ENCODE results near the gene CFAP61.

CFAP61 gene

GRCh38 chr20:20338133-20338730 lies 285.9 kb downstream of the CFAP61 start:
- H4K20me1 ChIP-seq (ENCODE audit: insufficient read depth, low read length): no peaks in the 10 kb centered on the region
- H3K4me2 ChIP-seq (ENCODE audit: low read length): no peak overlapping the region
- peaks cover 5% of the 10 kb centered on the region for H3K36me3 ChIP-seq (replicated peaks; ENCODE audit: low read depth, low read length)
- no peaks in the 10 kb centered on the region for H3K79me2 ChIP-seq (ENCODE audit: low read length)
- H2AFZ ChIP-seq (ENCODE audit: low read depth, low read length): no peak overlapping the region
- H3K27ac ChIP-seq (ENCODE audit: low read length): no peak overlapping the region
- peaks cover 7% of the 10 kb centered on the region; the same call in 1 of the 2 replicates for H3K9me3 ChIP-seq (ENCODE audit: insufficient read depth, low read length)
- no peak overlapping the region for H3K9ac ChIP-seq (ENCODE audit: low read length)
- peaks cover 18% of the 10 kb centered on the region for H3K4me1 ChIP-seq (ENCODE audit: low read length)
- peaks cover 11% of the 10 kb centered on the region for H3K27me3 ChIP-seq (ENCODE audit: low read depth, low read length)
- no peak for TF ChIP-seq CTCF (IDR thresholded peaks at IDR 0.05; ENCODE audit: low read depth, low read length)
- TF ChIP-seq EZH2phosphoT487 (IDR thresholded peaks at IDR 0.05; ENCODE audit: low read depth): no peak
- H3K4me3 ChIP-seq (ENCODE audit: low read length): no peak overlapping the region

- H3K36me3 ChIP-seq (replicated peaks; ENCODE audit: low read depth, low read length): peaks cover 2% of the 10 kb centered on the region
- no peaks in the 10 kb centered on the region for H4K20me1 ChIP-seq (ENCODE audit: insufficient read depth, low read length)
- H3K9ac ChIP-seq (ENCODE audit: low read length): no peak overlapping the region
- H3K79me2 ChIP-seq (ENCODE audit: low read length): no peaks in the 10 kb centered on the region
- H3K27me3 ChIP-seq (ENCODE audit: low read depth, low read length): peaks cover 8% of the 10 kb centered on the region
- H3K4me2 ChIP-seq (ENCODE audit: low read length): no peak overlapping the region
- peaks cover 4% of the 10 kb centered on the region; the same call in 1 of the 2 replicates for H3K9me3 ChIP-seq (ENCODE audit: insufficient read depth, low read length)
- H3K27ac ChIP-seq (ENCODE audit: low read length): no peak overlapping the region
- no peak for TF ChIP-seq CTCF (IDR thresholded peaks at IDR 0.05; ENCODE audit: low read depth, low read length)
- no peak for TF ChIP-seq EZH2phosphoT487 (IDR thresholded peaks at IDR 0.05; ENCODE audit: low read depth)
- H3K4me1 ChIP-seq (ENCODE audit: low read length): no peaks in the 10 kb centered on the region
- no peak overlapping the region for H2AFZ ChIP-seq (ENCODE audit: low read depth, low read length)
- H3K4me3 ChIP-seq (ENCODE audit: low read length): no peak overlapping the region
Observed at GRCh38 chr20:20340443-20340842, 288.1 kb downstream of the CFAP61 start.

GRCh38 chr20:20341371-20341770 lies 289.0 kb downstream of the CFAP61 start:
- Histone ChIP-seq H3K4me3 (ENCODE audit: low read length) (no peak overlapping the region), H3K36me3 (replicated peaks; ENCODE audit: low read depth, low read length) (no peaks in the 10 kb centered on the region), H3K9me3 (ENCODE audit: insufficient read depth, low read length) (no peaks in the 10 kb centered on the region), H3K4me2 (ENCODE audit: low read length) (no peak overlapping the region), H3K79me2 (ENCODE audit: low read length) (no peaks in the 10 kb centered on the region), H3K27ac (ENCODE audit: low read length) (no peak overlapping the region), H3K9ac (ENCODE audit: low read length) (no peak overlapping the region), H4K20me1 (ENCODE audit: insufficient read depth, low read length) (no peaks in the 10 kb centered on the region), H2AFZ (ENCODE audit: low read depth, low read length) (no peak overlapping the region), H3K27me3 (ENCODE audit: low read depth, low read length) (peaks cover 7% of the 10 kb centered on the region), H3K4me1 (ENCODE audit: low read length) (no peaks in the 10 kb centered on the region)
- TF ChIP-seq EZH2phosphoT487 (IDR thresholded peaks at IDR 0.05; ENCODE audit: low read depth): no peak
- TF ChIP-seq CTCF (IDR thresholded peaks at IDR 0.05; ENCODE audit: low read depth, low read length): no peak

- no peaks in the 10 kb centered on the region for H3K9me3 ChIP-seq (ENCODE audit: insufficient read depth, low read length)
- no peaks in the 10 kb centered on the region for H3K4me1 ChIP-seq (ENCODE audit: low read length)
- no peak overlapping the region for H3K4me3 ChIP-seq (ENCODE audit: low read length)
- no peak overlapping the region for H3K27ac ChIP-seq (ENCODE audit: low read length)
- no peaks in the 10 kb centered on the region for H4K20me1 ChIP-seq (ENCODE audit: insufficient read depth, low read length)
- H2AFZ ChIP-seq (ENCODE audit: low read depth, low read length): no peak overlapping the region
- H3K36me3 ChIP-seq (replicated peaks; ENCODE audit: low read depth, low read length): no peaks in the 10 kb centered on the region
- no peak for TF ChIP-seq CTCF (IDR thresholded peaks at IDR 0.05; ENCODE audit: low read depth, low read length)
- no peak for TF ChIP-seq EZH2phosphoT487 (IDR thresholded peaks at IDR 0.05; ENCODE audit: low read depth)
- peaks cover 7% of the 10 kb centered on the region for H3K27me3 ChIP-seq (ENCODE audit: low read depth, low read length)
- no peak overlapping the region for H3K9ac ChIP-seq (ENCODE audit: low read length)
- H3K4me2 ChIP-seq (ENCODE audit: low read length): no peak overlapping the region
- H3K79me2 ChIP-seq (ENCODE audit: low read length): no peaks in the 10 kb centered on the region
Observed at GRCh38 chr20:20342066-20342465, 289.7 kb downstream of the CFAP61 start.

All from OCI-LY3 (cell line).